Sigmoid colon (tissue), 3 donors: Measurements from ENCODE around the gene PLEKHO2.

Experiments
- CTCF ChIP-seq, 4 experiments: fragments of 450-650 bp in 3 of 4; fragments of 200-600 bp in 1 of 4; IDR thresholded peaks; one replicate each; pipeline ENCODE4 v1.5.1; 2016 to 2019; ENCODE audit warnings: antibody characterized with exemption in 4 of 4, mild to moderate bottlenecking in 3 of 4, moderate library complexity in 2 of 4
- POLR2A ChIP-seq, 2 donors: fragments of 450-650 bp; IDR thresholded peaks; one replicate each; pipeline ENCODE4 v1.6.1; 2016; ENCODE audit warnings: antibody characterized with exemption in 2 of 2, mild to moderate bottlenecking in 2 of 2, moderate library complexity in 2 of 2

GRCh38 chr15:64861960-64862359 is 20.2 kb downstream of the PLEKHO2 start:
- TF ChIP-seq CTCF (IDR thresholded peaks at IDR 0.05) (no peak), POLR2A (IDR thresholded peaks at IDR 0.05) (no peak)
